AG04449 (cell line): ENCODE results near the gene BPIFA2.

Source experiments
- CTCF ChIA-PET: fragments of 350-600 bp; formaldehyde crosslinking; extraction: SDS; loops from one replicate; lab custom pipeline; 2021; ENCODE audit warnings: antibody characterized with exemption; lab: Yijun Ruan, JAX
- POLR2A ChIA-PET: fragments of 400-600, 350-600 bp; formaldehyde crosslinking; extraction: SDS; loops from one replicate; lab custom pipeline; 2020; ENCODE audit warnings: antibody characterized with exemption, inconsistent platforms; lab: Yijun Ruan, JAX
- DNase-seq: peaks from one replicate; pipeline ENCODE4 v3.0.0-alpha.2; 2010; ENCODE audit warnings: low read depth, low spot score
- H3K4me3 ChIP-seq: 2 replicates; pipeline ENCODE4 v1.5.1; 2011; ENCODE audit warnings: low read depth, mild to moderate bottlenecking, control low read depth, low read length
- TF ChIP-seq, protein P1 (sequence below): IDR thresholded peaks from one replicate; pipeline ENCODE4 v1.5.1; 2011; ENCODE audit warnings: mild to moderate bottlenecking, moderate library complexity, low read length, control low read depth, inconsistent platforms; ENCODE audit not compliant: insufficient read depth; ENCODE audit errors: missing control alignments

BPIFA2 gene

GRCh38 chr20:33125983-33126382, 42.0 kb upstream of the BPIFA2 start:
- CTCF ChIA-PET, result no interaction called here

DNA sequence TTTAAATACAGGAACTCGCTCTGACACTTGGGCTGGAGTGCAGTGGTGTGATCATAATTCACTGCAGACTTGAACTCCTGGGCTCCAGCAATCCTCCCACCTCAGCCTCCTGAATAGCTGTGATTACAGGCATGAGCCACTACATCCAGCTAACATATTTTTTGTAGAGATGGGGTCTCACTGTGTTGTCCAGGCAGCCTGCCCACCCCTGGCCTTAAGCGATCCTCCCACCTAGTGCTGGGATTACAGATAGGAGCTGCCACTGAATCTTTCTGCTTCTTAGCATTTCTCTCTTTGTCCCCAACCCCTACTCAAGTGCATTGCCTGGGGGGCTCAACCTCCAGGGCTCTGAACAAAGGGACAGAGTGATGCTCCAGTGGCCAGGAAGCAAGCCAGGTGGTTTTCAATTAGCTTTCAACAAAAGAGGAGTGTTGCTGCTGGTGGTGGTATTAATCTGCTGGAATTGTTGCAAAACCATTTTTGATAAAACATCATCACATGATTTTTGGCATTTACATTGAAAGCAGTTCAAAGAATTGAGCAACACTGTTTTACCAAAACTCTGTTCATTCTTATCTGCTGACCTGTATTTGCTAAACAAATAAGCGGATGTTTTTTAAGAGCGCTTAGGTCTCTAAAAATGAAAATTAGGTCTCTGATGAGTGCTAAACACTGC, 40.4 kb upstream of the BPIFA2 start:
- no peak for DNase-seq
- H3K4me3 ChIP-seq, result no peak overlapping the region
- CTCF ChIA-PET, result no interaction called here
- POLR2A ChIA-PET, result no interaction called here
- TF ChIP-seq, protein P1, sequence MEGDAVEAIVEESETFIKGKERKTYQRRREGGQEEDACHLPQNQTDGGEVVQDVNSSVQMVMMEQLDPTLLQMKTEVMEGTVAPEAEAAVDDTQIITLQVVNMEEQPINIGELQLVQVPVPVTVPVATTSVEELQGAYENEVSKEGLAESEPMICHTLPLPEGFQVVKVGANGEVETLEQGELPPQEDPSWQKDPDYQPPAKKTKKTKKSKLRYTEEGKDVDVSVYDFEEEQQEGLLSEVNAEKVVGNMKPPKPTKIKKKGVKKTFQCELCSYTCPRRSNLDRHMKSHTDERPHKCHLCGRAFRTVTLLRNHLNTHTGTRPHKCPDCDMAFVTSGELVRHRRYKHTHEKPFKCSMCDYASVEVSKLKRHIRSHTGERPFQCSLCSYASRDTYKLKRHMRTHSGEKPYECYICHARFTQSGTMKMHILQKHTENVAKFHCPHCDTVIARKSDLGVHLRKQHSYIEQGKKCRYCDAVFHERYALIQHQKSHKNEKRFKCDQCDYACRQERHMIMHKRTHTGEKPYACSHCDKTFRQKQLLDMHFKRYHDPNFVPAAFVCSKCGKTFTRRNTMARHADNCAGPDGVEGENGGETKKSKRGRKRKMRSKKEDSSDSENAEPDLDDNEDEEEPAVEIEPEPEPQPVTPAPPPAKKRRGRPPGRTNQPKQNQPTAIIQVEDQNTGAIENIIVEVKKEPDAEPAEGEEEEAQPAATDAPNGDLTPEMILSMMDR, result no peak

More at GRCh38 chr20:33125983-33126382, 42.0 kb upstream of the BPIFA2 start:
- no peak for DNase-seq
- TF ChIP-seq, protein P1, result no peak
- H3K4me3 ChIP-seq, result no peak overlapping the region
- POLR2A ChIA-PET, result no interaction called here

- no peak overlapping the region for H3K4me3 ChIP-seq
- ChIA-PET POLR2A (no interaction called here), CTCF (no interaction called here)
- peak; percentile 56 for DNase-seq
- TF ChIP-seq, protein P1, result no peak
Observed at GRCh38 chr20:33130568-33131061, 37.3 kb upstream of the BPIFA2 start.

- no peak for DNase-seq
- POLR2A ChIA-PET, result no interaction called here
- CTCF ChIA-PET, result no interaction called here
- TF ChIP-seq, protein P1, result no peak
- H3K4me3 ChIP-seq, result no peak overlapping the region
Observed at GRCh38 chr20:33131949-33132473, 35.9 kb upstream of the BPIFA2 start.

DNA sequence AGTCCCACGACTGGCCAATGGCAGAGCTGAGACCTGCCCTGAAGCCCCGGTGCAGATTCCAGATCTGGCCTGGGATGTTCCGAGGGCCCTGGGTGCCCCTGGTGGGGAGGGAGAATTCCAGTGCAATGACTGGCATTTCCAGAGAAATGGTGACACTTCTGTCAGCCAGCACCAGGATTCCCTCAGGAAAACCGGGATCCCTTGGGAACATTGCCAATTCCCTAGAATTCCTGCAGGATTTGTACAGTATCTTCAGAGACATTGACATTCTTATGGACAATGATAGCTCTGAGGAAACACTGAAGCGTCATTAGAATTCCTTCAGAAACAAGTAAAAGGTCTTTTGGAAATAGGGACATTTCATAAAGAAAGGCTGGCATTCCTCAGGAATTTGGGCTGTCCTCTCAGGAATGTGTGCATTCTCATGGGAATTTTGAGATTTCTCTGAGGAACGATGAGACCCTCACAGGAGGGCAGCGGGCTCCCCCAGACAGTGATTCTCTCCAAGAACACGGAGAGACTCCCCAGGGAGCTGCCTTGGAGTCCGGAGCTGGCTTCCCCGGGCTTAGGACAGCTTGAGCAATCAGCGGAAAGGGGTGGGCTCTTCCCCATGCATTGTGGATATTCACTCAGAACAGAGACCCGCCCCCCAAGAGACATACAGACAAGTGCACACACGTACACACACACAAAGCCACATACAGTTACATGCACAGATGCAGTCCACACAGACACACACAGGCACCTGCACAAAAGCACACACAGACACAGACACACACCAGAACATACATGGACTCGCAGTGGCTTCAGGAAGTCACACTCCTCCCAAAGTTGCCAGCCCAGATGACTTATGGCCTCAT, 35.2 kb upstream of the BPIFA2 start:
- no peak overlapping the region for H3K4me3 ChIP-seq
- POLR2A ChIA-PET, result no interaction called here
- CTCF ChIA-PET, result no interaction called here
- TF ChIP-seq, protein P1, result no peak
- no peak for DNase-seq
